ENCODE data around the gene AKAP7.

Gene AKAP7

GRCh38 chr6:131215219-131215618, 80.0 kb downstream of the AKAP7 start:
- Histone ChIP-seq H3K36me3 (ENCODE audit: low read length) (no peaks in the 10 kb centered on the region), H4K20me1 (ENCODE audit: low read depth, low read length) (no peaks in the 10 kb centered on the region), H3K27me3 (ENCODE audit: low read length) (no peaks in the 10 kb centered on the region), H3K27ac (ENCODE audit: low read depth, low read length) (no peak overlapping the region), H2AFZ (ENCODE audit: low read depth, low read length, severe bottlenecking) (no peak overlapping the region), H3K4me2 (ENCODE audit: low read depth, low read length, poor library complexity, severe bottlenecking) (no peak overlapping the region), H3K4me3 (ENCODE audit: insufficient read depth, low read length, poor library complexity, severe bottlenecking) (no peak overlapping the region), H3F3A (ENCODE audit: insufficient read depth) (no peaks in the 10 kb centered on the region), H3K79me2 (ENCODE audit: insufficient read depth, low read length) (no peaks in the 10 kb centered on the region), H3K9me3 (ENCODE audit: insufficient read depth, low read length) (no peaks in the 10 kb centered on the region), H3K9ac (ENCODE audit: low read length) (no peak overlapping the region), H3K9me2 (replicated peaks; ENCODE audit: insufficient read depth, low read length) (no peaks in the 10 kb centered on the region)
- TF ChIP-seq EZH2phosphoT487 (conservative IDR thresholded peaks at IDR 0.05; ENCODE audit: low read length) (no peak), CTCF (IDR thresholded peaks at IDR 0.05; ENCODE audit: insufficient read depth, low read length, poor library complexity, severe bottlenecking) (no peak)

- Histone ChIP-seq H2AFZ (ENCODE audit: low read depth, low read length, severe bottlenecking) (no peak overlapping the region), H3K27me3 (ENCODE audit: low read length) (no peaks in the 10 kb centered on the region), H3K4me2 (ENCODE audit: low read depth, low read length, poor library complexity, severe bottlenecking) (no peak overlapping the region), H3K27ac (ENCODE audit: low read depth, low read length) (no peak overlapping the region), H3K9me3 (ENCODE audit: insufficient read depth, low read length) (no peaks in the 10 kb centered on the region), H3K9me2 (replicated peaks; ENCODE audit: insufficient read depth, low read length) (no peaks in the 10 kb centered on the region), H3K79me2 (ENCODE audit: insufficient read depth, low read length) (no peaks in the 10 kb centered on the region), H3K9ac (ENCODE audit: low read length) (no peak overlapping the region), H4K20me1 (ENCODE audit: low read depth, low read length) (no peaks in the 10 kb centered on the region), H3F3A (ENCODE audit: insufficient read depth) (no peaks in the 10 kb centered on the region), H3K36me3 (ENCODE audit: low read length) (no peaks in the 10 kb centered on the region), H3K4me3 (ENCODE audit: insufficient read depth, low read length, poor library complexity, severe bottlenecking) (no peak overlapping the region)
- no peak for TF ChIP-seq CTCF (IDR thresholded peaks at IDR 0.05; ENCODE audit: insufficient read depth, low read length, poor library complexity, severe bottlenecking)
- no peak for TF ChIP-seq EZH2phosphoT487 (conservative IDR thresholded peaks at IDR 0.05; ENCODE audit: low read length)
These were observed 81.0 kb downstream of the AKAP7 start for GRCh38 chr6:131216246-131216645.

GRCh38 chr6:131222773-131223172, 87.5 kb downstream of the AKAP7 start:
- no peak overlapping the region for H2AFZ ChIP-seq (ENCODE audit: low read depth, low read length, severe bottlenecking)
- H3K9me2 ChIP-seq (replicated peaks; ENCODE audit: insufficient read depth, low read length): no peaks in the 10 kb centered on the region
- H3K9ac ChIP-seq (ENCODE audit: low read length): no peak overlapping the region
- no peaks in the 10 kb centered on the region for H3F3A ChIP-seq (ENCODE audit: insufficient read depth)
- no peak overlapping the region for H3K27ac ChIP-seq (ENCODE audit: low read depth, low read length)
- no peaks in the 10 kb centered on the region for H3K79me2 ChIP-seq (ENCODE audit: insufficient read depth, low read length)
- no peaks in the 10 kb centered on the region for H3K27me3 ChIP-seq (ENCODE audit: low read length)
- TF ChIP-seq EZH2phosphoT487 (conservative IDR thresholded peaks at IDR 0.05; ENCODE audit: low read length) (no peak), CTCF (IDR thresholded peaks at IDR 0.05; ENCODE audit: insufficient read depth, low read length, poor library complexity, severe bottlenecking) (no peak)
- H4K20me1 ChIP-seq (ENCODE audit: low read depth, low read length): no peaks in the 10 kb centered on the region
- H3K4me2 ChIP-seq (ENCODE audit: low read depth, low read length, poor library complexity, severe bottlenecking): no peak overlapping the region
- H3K36me3 ChIP-seq (ENCODE audit: low read length): no peaks in the 10 kb centered on the region
- no peak overlapping the region for H3K4me3 ChIP-seq (ENCODE audit: insufficient read depth, low read length, poor library complexity, severe bottlenecking)
- no peaks in the 10 kb centered on the region for H3K9me3 ChIP-seq (ENCODE audit: insufficient read depth, low read length)

Data from SU-DHL-6 (cell line).